GM21825 (cell line): Measurements from ENCODE around the gene LY6G6F.

Source experiments
- ATAC-seq: cut with Tn5 transposase; IDR thresholded peaks from one replicate; pipeline ENCODE4 v1.9.1; 2021; ENCODE audit warnings: mild to moderate bottlenecking, moderate library complexity; ENCODE audit not compliant: unreplicated experiment

The LY6G6F gene, protein sequence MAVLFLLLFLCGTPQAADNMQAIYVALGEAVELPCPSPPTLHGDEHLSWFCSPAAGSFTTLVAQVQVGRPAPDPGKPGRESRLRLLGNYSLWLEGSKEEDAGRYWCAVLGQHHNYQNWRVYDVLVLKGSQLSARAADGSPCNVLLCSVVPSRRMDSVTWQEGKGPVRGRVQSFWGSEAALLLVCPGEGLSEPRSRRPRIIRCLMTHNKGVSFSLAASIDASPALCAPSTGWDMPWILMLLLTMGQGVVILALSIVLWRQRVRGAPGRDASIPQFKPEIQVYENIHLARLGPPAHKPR

DNA sequence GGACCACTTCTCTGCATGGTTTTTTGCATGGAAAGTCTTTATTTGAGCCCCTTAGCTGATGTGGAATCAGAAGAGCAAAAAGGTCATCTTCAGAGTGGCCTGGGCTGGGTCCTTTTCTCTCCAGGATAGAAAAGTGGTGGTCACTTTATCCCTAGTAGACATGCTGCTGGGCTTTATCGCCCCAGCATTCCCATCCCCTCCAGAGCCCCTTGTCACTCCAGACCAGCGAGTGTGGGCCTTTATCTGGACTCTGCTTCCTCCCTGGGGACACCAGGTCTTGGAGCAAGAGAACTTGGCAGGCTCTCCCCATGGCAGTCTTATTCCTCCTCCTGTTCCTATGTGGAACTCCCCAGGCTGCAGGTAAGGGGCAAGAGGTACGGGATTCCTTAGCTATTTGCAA is at the start of gene LY6G6F:
Gene LY6G6F, plus strand, starts transcription at position 268 of the 400 bp plus-strand sequence. Its CDS starts 41 bp downstream, at position 309.
- no peak for ATAC-seq

- no peak for ATAC-seq
Observed at GRCh38 chr6:31657406-31658157, 49.1 kb upstream of the LY6G6F start.

GRCh38 chr6:31658158-31658688 is 48.4 kb upstream of the LY6G6F start:
- ATAC-seq, result no peak

GRCh38 chr6:31658983-31659648 is 47.5 kb upstream of the LY6G6F start:
- ATAC-seq, result no peak

DNA sequence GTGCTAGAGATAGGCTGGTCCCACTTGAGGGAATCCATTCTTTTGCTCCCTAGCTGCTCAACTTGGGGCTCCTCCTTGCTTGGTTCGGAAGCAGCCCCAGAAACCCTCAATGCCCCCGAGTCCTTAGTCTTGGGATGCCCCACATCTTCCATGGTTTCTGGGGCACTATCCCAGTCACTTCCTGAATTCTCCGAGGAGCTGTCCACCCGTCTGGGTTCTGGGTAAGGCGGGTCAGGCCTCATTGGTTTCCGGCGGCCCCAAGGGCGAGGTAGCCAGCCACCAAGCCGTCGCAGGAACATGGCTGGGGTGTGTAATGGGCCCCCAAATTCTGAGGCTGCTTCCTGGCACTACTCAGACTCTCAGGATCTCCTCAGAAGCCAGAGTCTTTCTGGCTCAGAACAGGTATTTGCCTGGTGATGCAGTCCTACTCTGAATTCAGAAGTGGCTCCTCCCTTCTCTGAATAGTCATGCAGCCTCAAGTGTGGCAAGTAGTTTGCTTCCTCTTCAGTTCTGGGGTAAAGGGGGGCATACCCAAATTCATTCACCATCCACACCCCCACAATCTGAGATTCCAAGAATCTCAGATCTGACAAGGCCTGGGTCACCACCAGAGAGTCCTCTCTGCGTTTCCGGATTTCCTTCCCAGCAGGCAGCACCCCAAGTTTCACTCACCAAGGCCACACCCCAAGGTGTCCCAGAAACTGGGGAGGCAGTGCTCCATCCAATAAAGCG is 46.9 kb upstream of the LY6G6F start:
- no peak for ATAC-seq

DNA sequence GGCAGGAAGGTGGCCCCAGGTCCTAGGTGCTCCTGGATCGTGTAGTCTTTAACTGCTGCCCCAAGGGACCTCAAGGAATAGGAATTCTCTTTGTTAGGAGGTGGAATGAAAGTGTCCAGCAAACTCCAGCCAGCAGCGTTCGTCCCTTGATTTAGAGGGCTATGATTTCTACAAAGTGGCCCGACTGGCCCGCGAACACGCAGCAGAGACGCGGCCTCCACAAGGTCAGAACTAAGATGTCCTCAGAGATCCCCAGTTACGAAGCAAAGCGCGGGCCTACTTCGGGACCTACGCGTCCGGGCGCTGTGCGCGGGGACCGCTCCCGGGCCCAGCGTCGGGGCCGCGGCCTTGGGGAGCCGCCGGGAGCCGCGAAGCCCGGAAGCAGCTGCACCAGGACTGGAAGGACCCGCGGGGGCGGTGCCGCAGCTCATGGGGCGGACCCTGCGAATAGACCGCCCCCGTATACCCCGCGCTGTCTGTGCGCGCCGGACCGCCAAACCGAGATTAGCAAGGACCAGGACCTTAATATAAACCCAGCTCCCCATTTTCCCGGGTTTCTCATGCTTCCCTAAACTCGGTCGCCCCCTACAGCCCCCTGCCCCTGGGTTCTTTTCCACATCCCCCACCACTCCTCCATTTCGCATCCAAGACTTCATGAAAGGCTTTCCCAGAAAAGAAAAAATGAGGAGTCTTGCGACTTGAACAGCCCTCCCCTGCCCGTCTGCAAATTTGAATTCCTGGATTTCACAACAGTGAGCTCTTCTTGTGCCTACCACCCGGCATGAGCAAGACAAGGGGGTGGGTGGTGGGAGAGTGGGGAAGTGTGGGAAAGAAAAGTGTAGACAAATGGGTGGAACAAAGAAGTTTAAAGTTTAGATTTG is 46.0 kb upstream of the LY6G6F start, which contains the start of gene C6orf47:
Gene C6orf47, minus strand, starts transcription at position 398 of the 881 bp plus-strand sequence. CDS start 831 bp downstream, outside the sequence.
- peak; percentile 39 for ATAC-seq

DNA sequence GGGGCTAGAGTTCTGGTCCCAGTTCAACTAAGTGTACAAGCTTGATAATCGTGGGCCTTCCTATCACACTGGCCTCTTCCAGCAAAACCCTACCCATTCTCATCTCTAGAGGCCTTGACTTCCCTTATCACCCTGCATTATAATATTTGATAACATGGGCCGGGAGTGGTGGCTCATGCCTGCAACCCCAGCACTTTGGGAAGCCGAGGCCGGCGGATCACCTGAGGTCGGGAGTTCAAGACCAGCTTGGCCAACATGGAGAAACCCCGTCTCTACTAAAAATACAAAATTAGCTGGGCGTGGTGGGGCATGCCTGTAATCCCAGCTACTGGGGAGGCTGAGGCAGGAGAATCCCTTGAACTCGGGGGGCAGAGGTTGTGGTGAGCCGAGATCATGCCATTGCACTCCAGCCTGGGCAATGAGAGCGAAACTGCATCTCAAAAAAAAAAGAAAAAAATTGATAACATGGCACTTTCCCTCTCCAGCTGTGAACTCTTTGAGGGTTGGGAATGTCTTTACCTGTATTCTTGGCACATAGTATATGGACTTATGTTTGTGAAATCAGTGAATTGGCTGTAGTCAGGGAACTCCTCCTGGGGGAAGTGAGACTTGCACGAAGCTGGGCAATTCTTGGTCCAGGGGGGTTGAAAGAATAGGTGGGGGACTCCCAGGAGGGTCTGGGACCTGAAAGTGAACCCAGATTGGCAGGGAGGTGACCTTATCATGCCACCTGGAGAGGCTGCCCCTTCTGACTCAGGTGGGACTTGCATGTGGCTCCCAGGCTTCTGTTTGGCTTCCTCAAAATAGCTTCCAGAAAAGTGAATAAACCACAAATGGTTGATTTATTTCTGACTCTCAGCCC is 45.2 kb upstream of the LY6G6F start:
- no peak for ATAC-seq

DNA sequence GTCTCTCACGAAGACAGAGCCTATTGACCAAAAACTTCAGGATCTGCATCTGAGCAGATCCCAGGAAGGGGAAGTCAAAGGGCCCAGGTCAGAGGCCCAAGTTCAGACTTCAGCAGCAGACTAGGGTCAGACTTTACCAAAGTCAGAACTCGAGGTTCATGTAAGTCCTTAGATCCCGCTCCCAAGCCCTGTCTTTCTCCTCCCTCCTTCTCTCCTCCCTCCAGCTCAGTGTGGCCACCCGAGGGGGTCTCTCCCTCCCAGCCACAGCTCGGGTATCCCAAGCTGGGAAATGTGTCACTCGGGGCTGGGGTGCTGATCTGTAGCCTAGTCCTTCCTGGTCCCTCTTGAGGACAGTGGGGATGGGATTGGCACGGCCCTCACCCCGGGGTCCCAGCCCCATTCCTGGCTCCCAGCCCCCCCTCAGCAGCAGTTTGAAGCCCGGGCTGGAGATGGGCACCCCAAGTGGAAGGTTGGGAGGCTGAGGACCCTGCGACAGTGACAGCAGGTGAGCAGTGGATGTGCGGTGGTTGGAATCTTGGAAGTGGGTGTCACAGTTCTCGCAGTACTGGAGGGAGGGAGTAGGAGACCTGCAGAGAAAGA is 44.4 kb upstream of the LY6G6F start:
- ATAC-seq, result no peak

DNA sequence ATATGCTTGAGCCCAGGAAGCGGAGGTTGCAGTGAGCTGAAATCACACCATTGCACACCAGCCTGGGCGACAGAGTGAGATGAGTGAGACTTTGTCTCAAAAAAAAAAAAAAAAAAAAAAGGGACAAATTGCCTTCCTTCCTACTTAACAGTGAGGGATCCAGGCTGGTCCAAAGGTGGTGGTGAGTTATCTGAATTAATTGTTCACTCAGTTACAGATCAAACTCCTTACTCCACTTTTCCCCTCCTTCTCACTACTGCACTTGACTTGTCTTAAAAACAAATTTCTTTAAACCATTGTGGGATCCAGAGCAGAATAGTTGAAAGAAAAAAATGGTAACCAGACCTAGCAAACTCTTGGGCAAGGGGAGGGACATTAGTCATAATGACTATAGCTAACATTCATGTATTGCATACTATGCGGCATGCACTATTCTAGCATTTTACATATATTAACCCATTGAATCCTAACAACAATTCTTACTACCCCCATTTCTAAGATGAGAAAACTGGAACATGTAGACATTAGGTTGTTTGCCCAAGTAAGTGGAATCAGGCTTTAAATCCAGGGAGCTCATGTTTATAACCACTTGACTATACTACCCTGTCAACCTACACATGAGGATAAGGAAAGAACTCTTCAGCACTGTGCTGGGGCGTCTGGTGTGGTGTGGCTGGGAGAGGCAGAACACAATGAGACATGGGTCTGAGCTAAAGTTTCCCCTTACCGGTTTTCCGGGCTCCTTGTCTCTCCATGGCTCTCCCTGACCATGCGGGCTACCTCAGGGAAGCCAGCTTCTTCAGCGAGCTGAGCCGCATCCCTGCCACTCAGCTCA is 43.3 kb upstream of the LY6G6F start:
- ATAC-seq, result no peak

DNA sequence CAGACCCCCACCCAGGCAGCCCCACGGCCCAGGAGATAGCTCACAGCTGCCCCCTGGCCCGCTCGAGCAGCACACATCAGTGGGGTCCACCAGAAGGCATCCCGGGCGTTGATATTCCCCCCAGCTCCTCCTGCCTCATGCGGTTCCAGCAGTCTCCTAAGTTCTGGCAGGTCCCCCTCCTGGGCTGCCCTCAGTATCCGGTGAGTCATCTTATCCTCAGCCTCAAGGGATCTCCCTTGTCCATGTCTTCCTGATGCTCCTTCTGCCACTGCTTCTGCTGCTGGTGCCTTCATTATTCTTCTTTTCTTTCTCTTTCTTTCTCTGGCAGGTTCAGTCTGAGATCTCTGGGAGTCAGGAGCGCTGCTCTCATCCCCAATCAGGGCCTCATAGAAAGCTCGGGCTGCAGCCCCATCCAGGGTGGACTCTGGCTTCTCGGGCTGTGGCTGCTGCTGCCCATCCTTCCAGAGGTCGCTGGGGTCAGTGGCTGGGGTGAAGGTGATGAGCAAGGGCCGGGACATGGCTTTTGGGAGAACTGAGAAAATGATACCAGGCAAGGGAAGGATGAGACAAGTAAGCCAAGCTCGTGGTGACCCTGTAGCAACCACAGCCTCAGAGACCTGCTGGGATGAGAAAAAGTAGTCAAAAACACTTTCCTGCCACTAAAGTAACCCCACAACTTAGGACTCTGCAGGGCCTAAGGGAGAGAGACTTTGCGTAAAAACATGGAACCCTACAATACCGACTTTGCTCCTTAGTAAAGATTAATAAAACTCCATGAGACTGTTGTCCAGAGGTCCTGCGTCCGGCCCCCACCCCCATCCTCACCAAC is 42.5 kb upstream of the LY6G6F start:
- no peak for ATAC-seq

- ATAC-seq, result peak; percentile 26
Observed at GRCh38 chr6:31664790-31665500, 41.7 kb upstream of the LY6G6F start, which contains the start of gene GPANK1. Gene GPANK1 (minus strand): TSS chr6:31664997. CDS start chr6:31664478, 519 bp downstream.

DNA sequence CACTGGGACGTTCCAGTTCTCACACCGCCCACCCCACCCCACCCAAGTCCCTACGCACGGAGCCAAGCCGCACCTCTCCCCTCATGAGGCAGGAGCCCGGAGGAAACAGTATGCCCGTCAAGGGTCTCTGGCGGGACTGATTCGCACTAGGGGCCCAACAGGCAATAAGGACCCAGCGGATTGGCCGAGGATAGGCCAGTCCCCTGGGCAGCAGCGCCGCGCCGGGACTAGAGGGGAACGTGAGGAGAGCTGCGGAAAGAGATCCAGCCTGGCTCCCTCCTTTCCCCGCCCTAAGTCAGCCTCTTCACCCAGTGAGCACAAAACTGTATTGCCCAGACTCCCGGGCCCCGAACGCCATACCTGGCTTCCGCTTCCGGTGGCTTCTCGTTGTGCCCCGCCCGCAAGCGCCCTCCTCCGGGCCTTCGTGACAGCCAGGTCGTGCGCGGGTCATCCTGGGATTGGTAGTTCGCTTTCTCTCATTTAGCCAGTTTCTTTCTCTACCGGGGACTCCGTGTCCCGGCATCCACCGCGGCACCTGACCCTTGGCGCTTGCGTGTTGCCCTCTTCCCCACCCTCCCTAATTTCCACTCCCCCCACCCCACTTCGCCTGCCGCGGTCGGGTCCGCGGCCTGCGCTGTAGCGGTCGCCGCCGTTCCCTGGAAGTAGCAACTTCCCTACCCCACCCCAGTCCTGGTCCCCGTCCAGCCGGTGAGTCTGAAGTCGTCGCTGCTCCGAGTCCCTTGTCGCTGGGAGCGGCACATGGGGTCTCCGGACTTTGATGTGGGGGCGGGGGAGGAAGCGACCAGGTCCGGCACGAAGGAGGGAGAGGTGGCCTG is 40.9 kb upstream of the LY6G6F start, which contains the start of gene CSNK2B:
Gene CSNK2B, plus strand, starts transcription at position 580 of the 836 bp plus-strand sequence. CDS start 752 bp downstream, outside the sequence.
- peak; percentile 68 for ATAC-seq

DNA sequence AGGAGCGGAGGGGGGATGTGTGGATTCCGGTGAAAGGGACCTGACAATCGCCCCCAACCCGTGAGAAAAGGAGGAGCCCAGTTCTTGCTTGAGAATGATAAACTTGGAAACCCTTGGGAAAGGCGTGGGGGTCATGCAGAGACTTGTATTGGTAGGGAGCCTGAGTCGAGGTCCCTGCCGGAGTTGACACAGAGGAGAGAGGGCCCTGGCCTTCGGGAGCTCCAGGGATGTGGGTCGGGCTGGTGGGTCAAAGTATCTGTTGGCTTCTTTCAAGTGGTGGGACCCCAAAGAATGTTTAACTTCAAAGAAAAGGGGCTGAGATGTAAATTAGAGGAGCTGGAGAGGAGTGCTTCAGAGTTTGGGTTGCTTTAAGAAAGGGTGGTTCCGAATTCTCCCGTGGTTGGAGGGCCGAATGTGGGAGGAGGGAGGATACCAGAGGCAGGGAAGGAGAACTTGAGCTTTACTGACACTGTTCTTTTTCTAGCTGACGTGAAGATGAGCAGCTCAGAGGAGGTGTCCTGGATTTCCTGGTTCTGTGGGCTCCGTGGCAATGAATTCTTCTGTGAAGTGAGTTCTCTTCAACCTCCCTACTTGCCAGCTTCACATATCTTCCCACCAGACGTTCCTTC is 40.2 kb upstream of the LY6G6F start:
- no peak for ATAC-seq

GRCh38 chr6:31669676-31670075 is 37.0 kb upstream of the LY6G6F start, which contains the start of gene LY6G5B:
Gene LY6G5B (plus strand): TSS chr6:31669976. CDS start chr6:31670951, 975 bp downstream.
- ATAC-seq, result no peak
